Fibroblast of lung (primary cell): ENCODE results near the gene SYTL3.

Experiments
- EZH2 ChIP-seq: IDR thresholded peaks from 2 replicates; pipeline ENCODE4 v1.5.1; 2012; ENCODE audit warnings: low read length, control low read depth, mild to moderate bottlenecking; ENCODE audit errors: missing control alignments
- TF ChIP-seq, protein P1 (sequence below), 2 donors: IDR thresholded peaks in 1 of 2; conservative IDR thresholded peaks in 1 of 2; 1 replicate in 1 of 2; 2 replicates in 1 of 2; pipeline ENCODE4 v1.5.1; 2011 to 2012; ENCODE audit warnings: low read length in 2 of 2, control low read depth in 1 of 2, inconsistent platforms in 1 of 2, low read depth in 1 of 2, mild to moderate bottlenecking in 1 of 2

DNA sequence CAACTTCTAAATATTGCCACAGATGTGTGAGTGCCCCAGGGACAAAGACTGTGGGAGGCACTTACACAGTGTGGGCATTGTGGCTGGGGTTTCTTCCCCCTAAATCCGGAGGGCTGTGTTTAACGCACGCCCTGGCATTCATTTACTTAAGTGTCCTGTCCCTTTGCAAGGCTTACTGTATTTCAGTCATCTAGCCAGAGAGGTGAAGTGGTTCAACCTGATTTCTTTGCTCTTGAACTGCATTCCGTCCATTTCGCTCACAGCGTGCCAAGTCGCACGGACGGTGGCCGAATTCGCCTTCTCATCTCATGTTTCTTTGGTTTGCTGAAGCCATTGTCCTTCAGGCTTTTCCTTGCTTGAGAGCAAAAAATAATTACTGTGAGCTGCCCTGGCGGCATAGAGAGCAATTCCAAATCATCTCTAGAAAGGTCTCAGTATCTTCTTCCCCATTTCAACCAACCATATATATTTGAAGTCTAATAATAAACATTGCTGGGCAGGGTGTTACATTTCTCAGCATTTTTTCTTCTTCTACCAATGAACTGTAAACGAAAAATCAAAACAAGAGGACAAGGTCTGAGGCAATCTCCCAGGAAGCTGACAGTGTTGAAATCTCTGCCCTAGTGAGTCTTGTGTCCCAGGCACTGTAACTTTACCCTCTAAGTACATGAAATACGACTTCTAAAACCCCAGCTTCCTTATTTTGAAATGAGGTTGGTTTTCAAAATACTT is 16.9 kb downstream of the SYTL3 start:
- TF ChIP-seq, protein P1, sequence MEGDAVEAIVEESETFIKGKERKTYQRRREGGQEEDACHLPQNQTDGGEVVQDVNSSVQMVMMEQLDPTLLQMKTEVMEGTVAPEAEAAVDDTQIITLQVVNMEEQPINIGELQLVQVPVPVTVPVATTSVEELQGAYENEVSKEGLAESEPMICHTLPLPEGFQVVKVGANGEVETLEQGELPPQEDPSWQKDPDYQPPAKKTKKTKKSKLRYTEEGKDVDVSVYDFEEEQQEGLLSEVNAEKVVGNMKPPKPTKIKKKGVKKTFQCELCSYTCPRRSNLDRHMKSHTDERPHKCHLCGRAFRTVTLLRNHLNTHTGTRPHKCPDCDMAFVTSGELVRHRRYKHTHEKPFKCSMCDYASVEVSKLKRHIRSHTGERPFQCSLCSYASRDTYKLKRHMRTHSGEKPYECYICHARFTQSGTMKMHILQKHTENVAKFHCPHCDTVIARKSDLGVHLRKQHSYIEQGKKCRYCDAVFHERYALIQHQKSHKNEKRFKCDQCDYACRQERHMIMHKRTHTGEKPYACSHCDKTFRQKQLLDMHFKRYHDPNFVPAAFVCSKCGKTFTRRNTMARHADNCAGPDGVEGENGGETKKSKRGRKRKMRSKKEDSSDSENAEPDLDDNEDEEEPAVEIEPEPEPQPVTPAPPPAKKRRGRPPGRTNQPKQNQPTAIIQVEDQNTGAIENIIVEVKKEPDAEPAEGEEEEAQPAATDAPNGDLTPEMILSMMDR (conservative IDR thresholded peaks at IDR 0.05 in 1 of 2, IDR thresholded peaks at IDR 0.05 in 1 of 2; ENCODE audit: low read depth in 1 of 2, low read length in 2 of 2): no peak
- TF ChIP-seq EZH2: no peak
